ENCODE measurements around the gene GPC5. TPM values are rescaled to one million over a fixed set of nuclear protein-coding genes. Genes with fewer than 3 reads are reported as not detected.

GPC5 gene
- total and polyA plus RNA-seq, 9 of the 15 experiments (the other 6 are each of a cell fraction or from before 2014, with no cell fraction given): 0.18 to 0.27 TPM; not detected in 7

DNA sequence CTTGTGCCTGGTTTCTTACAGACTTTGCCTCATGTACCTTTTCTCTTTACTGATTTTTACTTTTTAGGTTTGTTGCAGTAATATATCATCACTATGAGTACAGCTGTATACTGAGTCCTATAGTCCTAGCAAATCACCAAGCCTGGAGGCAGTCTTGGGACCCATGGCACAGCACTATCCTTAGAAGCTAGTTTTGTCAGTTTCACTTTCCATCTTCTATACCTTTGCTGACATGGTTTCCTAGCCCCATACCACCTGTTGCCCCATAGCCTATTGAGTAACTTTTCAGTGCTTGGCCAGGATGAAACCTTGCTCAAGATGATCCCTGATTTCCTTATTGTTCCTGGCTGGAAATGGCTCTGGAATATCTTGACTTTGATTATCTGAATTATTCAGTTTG lies 826.4 kb downstream of the GPC5 start:
- POLR2A ChIA-PET: no interaction called here
- Histone ChIP-seq H3K9me3 (replicated peaks; ENCODE audit: control insufficient read depth, insufficient read depth, low read depth, low read length) (no peaks in the 10 kb centered on the region), H3K27me3 (ENCODE audit: control insufficient read depth in 2 of 2, insufficient read depth in 2 of 2, low read length in 2 of 2) (no peaks in the 10 kb centered on the region), H3K4me3 (no peak overlapping the region), H3K4me1 (replicated peaks in 1 of 2; ENCODE audit: control insufficient read depth in 2 of 2, insufficient read depth in 2 of 2, low read length in 2 of 2) (no peaks in the 10 kb centered on the region), H2AFZ (ENCODE audit: low read depth, low read length) (no peak overlapping the region), H3K79me2 (ENCODE audit: control insufficient read depth, insufficient read depth, low read length) (no peaks in the 10 kb centered on the region), H3K4me2 (ENCODE audit: insufficient read depth, low read length) (no peak overlapping the region), H3K27ac (ENCODE audit: extremely low read depth, low read depth, low read length) (no peak overlapping the region), H3K9ac (ENCODE audit: insufficient read depth in 1 of 2, low read depth in 2 of 2, low read length in 2 of 2) (no peak overlapping the region), H4K20me1 (replicated peaks; ENCODE audit: control insufficient read depth, insufficient read depth, low read length) (no peaks in the 10 kb centered on the region), H3K36me3 (ENCODE audit: control insufficient read depth, insufficient read depth, low read length) (no peaks in the 10 kb centered on the region), H3K9me1 (ENCODE audit: control insufficient read depth, insufficient read depth, low read length) (no peaks in the 10 kb centered on the region)
- TF ChIP-seq FOSL1 (tag; conservative IDR thresholded peaks at IDR 0.05) (no peak), TOE1 (IDR thresholded peaks at IDR 0.05; ENCODE audit: borderline replicate concordance) (no peak), TOE1 (CRISPR knock-in tag; IDR thresholded peaks at IDR 0.05; ENCODE audit: borderline replicate concordance, low read depth) (no peak), NUFIP1 (IDR thresholded peaks at IDR 0.05; ENCODE audit: partially characterized antibody) (no peak), MYNN (IDR thresholded peaks at IDR 0.05) (no peak), MYNN (CRISPR knock-in tag; IDR thresholded peaks at IDR 0.05) (no peak), IRF2 (CRISPR knock-in tag; IDR thresholded peaks at IDR 0.05) (no peak), MTA1 (IDR thresholded peaks at IDR 0.05; ENCODE audit: borderline replicate concordance) (no peak), ZNF785 (CRISPR knock-in tag; IDR thresholded peaks at IDR 0.05) (no peak), LARP7 (IDR thresholded peaks at IDR 0.05) (no peak), TBP (optimal IDR thresholded peaks at IDR 0.05; ENCODE audit: low read depth, low read length) (no peak), BCL6 (CRISPR knock-in tag; IDR thresholded peaks at IDR 0.05) (no peak)
- TF ChIP-seq, protein P1, sequence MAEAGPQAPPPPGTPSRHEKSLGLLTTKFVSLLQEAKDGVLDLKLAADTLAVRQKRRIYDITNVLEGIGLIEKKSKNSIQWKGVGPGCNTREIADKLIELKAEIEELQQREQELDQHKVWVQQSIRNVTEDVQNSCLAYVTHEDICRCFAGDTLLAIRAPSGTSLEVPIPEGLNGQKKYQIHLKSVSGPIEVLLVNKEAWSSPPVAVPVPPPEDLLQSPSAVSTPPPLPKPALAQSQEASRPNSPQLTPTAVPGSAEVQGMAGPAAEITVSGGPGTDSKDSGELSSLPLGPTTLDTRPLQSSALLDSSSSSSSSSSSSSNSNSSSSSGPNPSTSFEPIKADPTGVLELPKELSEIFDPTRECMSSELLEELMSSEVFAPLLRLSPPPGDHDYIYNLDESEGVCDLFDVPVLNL (CRISPR knock-in tag; IDR thresholded peaks at IDR 0.05; ENCODE audit: low read depth): no peak
- TF ChIP-seq, protein P2, sequence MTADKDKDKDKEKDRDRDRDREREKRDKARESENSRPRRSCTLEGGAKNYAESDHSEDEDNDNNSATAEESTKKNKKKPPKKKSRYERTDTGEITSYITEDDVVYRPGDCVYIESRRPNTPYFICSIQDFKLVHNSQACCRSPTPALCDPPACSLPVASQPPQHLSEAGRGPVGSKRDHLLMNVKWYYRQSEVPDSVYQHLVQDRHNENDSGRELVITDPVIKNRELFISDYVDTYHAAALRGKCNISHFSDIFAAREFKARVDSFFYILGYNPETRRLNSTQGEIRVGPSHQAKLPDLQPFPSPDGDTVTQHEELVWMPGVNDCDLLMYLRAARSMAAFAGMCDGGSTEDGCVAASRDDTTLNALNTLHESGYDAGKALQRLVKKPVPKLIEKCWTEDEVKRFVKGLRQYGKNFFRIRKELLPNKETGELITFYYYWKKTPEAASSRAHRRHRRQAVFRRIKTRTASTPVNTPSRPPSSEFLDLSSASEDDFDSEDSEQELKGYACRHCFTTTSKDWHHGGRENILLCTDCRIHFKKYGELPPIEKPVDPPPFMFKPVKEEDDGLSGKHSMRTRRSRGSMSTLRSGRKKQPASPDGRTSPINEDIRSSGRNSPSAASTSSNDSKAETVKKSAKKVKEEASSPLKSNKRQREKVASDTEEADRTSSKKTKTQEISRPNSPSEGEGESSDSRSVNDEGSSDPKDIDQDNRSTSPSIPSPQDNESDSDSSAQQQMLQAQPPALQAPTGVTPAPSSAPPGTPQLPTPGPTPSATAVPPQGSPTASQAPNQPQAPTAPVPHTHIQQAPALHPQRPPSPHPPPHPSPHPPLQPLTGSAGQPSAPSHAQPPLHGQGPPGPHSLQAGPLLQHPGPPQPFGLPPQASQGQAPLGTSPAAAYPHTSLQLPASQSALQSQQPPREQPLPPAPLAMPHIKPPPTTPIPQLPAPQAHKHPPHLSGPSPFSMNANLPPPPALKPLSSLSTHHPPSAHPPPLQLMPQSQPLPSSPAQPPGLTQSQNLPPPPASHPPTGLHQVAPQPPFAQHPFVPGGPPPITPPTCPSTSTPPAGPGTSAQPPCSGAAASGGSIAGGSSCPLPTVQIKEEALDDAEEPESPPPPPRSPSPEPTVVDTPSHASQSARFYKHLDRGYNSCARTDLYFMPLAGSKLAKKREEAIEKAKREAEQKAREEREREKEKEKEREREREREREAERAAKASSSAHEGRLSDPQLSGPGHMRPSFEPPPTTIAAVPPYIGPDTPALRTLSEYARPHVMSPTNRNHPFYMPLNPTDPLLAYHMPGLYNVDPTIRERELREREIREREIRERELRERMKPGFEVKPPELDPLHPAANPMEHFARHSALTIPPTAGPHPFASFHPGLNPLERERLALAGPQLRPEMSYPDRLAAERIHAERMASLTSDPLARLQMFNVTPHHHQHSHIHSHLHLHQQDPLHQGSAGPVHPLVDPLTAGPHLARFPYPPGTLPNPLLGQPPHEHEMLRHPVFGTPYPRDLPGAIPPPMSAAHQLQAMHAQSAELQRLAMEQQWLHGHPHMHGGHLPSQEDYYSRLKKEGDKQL (CRISPR knock-in tag; IDR thresholded peaks at IDR 0.05; ENCODE audit: borderline replicate concordance): no peak
- FAIRE-seq: no peak
- intact Hi-C loops (cut with micrococcal nuclease) (no loop called here), in situ Hi-C loops (cut with MboI) (no loop called here)
- BruUV-seq (replicated peaks): no TSS peak
- CTCF ChIA-PET (ENCODE audit: low intra/inter-chr PET ratio): no interaction called here
- no peak for ATAC-seq
- DNase-seq (ENCODE audit: extremely low read depth in 1 of 4, low spot score in 3 of 4): no peak
